Trophoblast cell (in vitro differentiated cells and primary cell): Measurements from ENCODE around the gene DENND1A.

Experiments used
- DNase-seq, 2 donors: peaks; one replicate each; pipeline ENCODE4 v3.0.0-alpha.2; 2016
- H2AFZ ChIP-seq: 2 replicates; pipeline ENCODE4 v1.6.1; 2013; ENCODE audit warnings: low read length, moderate library complexity, mild to moderate bottlenecking; ENCODE audit not compliant: insufficient read depth, poor library complexity
- H2AK5ac ChIP-seq: 2 replicates; pipeline ENCODE4 v1.6.1; 2013; ENCODE audit warnings: mild to moderate bottlenecking, low read length
- H2BK120ac ChIP-seq: 2 replicates; pipeline ENCODE4 v1.6.1; 2013; ENCODE audit warnings: low read length, mild to moderate bottlenecking, moderate library complexity; ENCODE audit not compliant: insufficient read depth, poor library complexity
- H2BK12ac ChIP-seq: 2 replicates; pipeline ENCODE4 v1.6.1; 2013; ENCODE audit warnings: mild to moderate bottlenecking, low read length, moderate library complexity
- H2BK5ac ChIP-seq: 2 replicates; pipeline ENCODE4 v1.6.1; 2013; ENCODE audit warnings: low read length, low read depth, moderate library complexity, mild to moderate bottlenecking; ENCODE audit not compliant: poor library complexity
- H3K14ac ChIP-seq: 2 replicates; pipeline ENCODE4 v1.6.1; 2013; ENCODE audit warnings: mild to moderate bottlenecking, low read length
- H3K18ac ChIP-seq: 2 replicates; pipeline ENCODE4 v1.6.1; 2013; ENCODE audit warnings: mild to moderate bottlenecking, low read length
- H3K23ac ChIP-seq: 2 replicates; pipeline ENCODE4 v1.6.1; 2013; ENCODE audit warnings: low read length
- H3K27ac ChIP-seq: 2 replicates; pipeline ENCODE4 v1.5.1; 2013; ENCODE audit warnings: low read depth, mild to moderate bottlenecking, inconsistent platforms, low read length, moderate library complexity
- H3K27me3 ChIP-seq: 2 replicates; pipeline ENCODE4 v1.6.1; 2013; ENCODE audit warnings: inconsistent platforms, mild to moderate bottlenecking, low read length, moderate library complexity; ENCODE audit not compliant: insufficient read depth
- H3K36me3 ChIP-seq, 2 experiments: 1 replicate in 1 of 2; 2 replicates in 1 of 2; pipeline ENCODE4 v1.6.1; 2013; ENCODE audit warnings: low read length in 2 of 2, mild to moderate bottlenecking in 2 of 2, moderate library complexity in 1 of 2; ENCODE audit not compliant: insufficient read depth in 2 of 2, control insufficient read depth in 1 of 2
- H3K4ac ChIP-seq: 2 replicates; pipeline ENCODE4 v1.6.1; 2013; ENCODE audit warnings: low read depth, mild to moderate bottlenecking, low read length, moderate library complexity
- H3K4me1 ChIP-seq, 2 experiments: 1 replicate in 1 of 2; 2 replicates in 1 of 2; pipeline ENCODE4 v1.6.1; 2013; ENCODE audit warnings: low read length in 2 of 2, mild to moderate bottlenecking in 2 of 2, moderate library complexity in 1 of 2; ENCODE audit not compliant: insufficient read depth in 2 of 2, control insufficient read depth in 1 of 2
- H3K4me2 ChIP-seq: 2 replicates; pipeline ENCODE4 v1.6.1; 2013; ENCODE audit warnings: inconsistent platforms, mild to moderate bottlenecking, low read length, moderate library complexity
- H3K4me3 ChIP-seq: 2 replicates; pipeline ENCODE4 v1.5.1; 2013; ENCODE audit warnings: mild to moderate bottlenecking, low read depth, low read length, inconsistent platforms
- H3K79me1 ChIP-seq: one replicate; pipeline ENCODE4 v1.6.1; 2013; ENCODE audit warnings: low read length
- H3K79me2 ChIP-seq: 2 replicates; pipeline ENCODE4 v1.6.1; 2013; ENCODE audit warnings: low read length, mild to moderate bottlenecking; ENCODE audit not compliant: control insufficient read depth, insufficient read depth, poor library complexity
- H3K9ac ChIP-seq: 2 replicates; pipeline ENCODE4 v1.6.1; 2013; ENCODE audit warnings: mild to moderate bottlenecking, low read length
- H3K9me3 ChIP-seq: 2 replicates; pipeline ENCODE4 v1.6.1; 2013; ENCODE audit warnings: low read depth, mild to moderate bottlenecking, control low read depth, inconsistent platforms, low read length; ENCODE audit not compliant: insufficient read depth
- H4K12ac ChIP-seq: 2 replicates; pipeline ENCODE4 v1.6.1; 2013; ENCODE audit warnings: low read depth, mild to moderate bottlenecking, low read length, moderate library complexity
- H4K8ac ChIP-seq: 2 replicates; pipeline ENCODE4 v1.6.1; 2013; ENCODE audit warnings: low read depth, mild to moderate bottlenecking, low read length, moderate library complexity
- H4K91ac ChIP-seq: one replicate; pipeline ENCODE4 v1.6.1; 2013; ENCODE audit warnings: low read depth, mild to moderate bottlenecking, low read length, moderate library complexity
- WGBS: extraction: QIAGEN DNeasy Blood & Tissue Kit; methylation state at CpG from one replicate; pipeline ENCODE4 v1.1.7; 2013; ENCODE audit warnings: missing lambda C conversion rate; ENCODE audit not compliant: insufficient read length, insufficient coverage; ENCODE audit errors: extremely low coverage; 5-methylcytosine and 5-hydroxymethylcytosine counted together

Gene DENND1A

DNA sequence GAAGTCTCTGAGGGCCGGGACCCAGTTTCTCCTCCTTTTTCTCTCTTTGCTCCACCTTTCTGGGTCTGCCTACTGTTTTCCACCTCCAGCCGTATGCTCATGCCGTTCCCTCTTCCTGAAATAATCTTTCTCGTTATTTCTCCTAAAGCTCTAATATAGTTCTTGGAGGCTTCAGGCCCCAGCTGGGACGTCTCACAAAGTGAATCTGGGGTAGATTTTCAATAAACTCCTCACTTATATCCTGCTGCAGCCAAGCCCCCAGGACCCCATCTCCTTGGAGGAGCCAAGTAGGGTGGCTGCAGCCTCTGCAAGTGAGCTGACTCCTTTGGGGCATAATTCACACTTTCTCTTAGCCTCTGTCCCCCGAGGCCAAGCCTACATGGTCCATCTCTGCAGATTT lies 588.1 kb downstream of the DENND1A start:
- Histone ChIP-seq H3K18ac (no peak overlapping the region), H3K23ac (no peak overlapping the region), H3K79me2 (no peaks in the 10 kb centered on the region), H3K4me3 (no peak overlapping the region), H2BK12ac (no peak overlapping the region), H3K4me2 (no peak overlapping the region), H2AK5ac (no peak overlapping the region), H3K79me1 (no peaks in the 10 kb centered on the region), H3K36me3 (no peaks in the 10 kb centered on the region), H3K27ac (no peak overlapping the region), H2BK5ac (no peak overlapping the region), H4K12ac (no peak overlapping the region), H2AFZ (no peak overlapping the region), H3K14ac (no peak overlapping the region), H4K91ac (no peak overlapping the region), H4K8ac (no peak overlapping the region), H2BK120ac (no peak overlapping the region), H3K9ac (no peak overlapping the region), H3K27me3 (no peaks in the 10 kb centered on the region), H3K4me1 (peaks cover 9 to 10% of the 10 kb centered on the region in 2 experiments), H3K9me3 (peaks cover 3% of the 10 kb centered on the region), H3K4ac (no peak overlapping the region)
- WGBS, result no CpG with 5 or more reads among the region's 6 CpGs
- DNase-seq, result no peak

DNA sequence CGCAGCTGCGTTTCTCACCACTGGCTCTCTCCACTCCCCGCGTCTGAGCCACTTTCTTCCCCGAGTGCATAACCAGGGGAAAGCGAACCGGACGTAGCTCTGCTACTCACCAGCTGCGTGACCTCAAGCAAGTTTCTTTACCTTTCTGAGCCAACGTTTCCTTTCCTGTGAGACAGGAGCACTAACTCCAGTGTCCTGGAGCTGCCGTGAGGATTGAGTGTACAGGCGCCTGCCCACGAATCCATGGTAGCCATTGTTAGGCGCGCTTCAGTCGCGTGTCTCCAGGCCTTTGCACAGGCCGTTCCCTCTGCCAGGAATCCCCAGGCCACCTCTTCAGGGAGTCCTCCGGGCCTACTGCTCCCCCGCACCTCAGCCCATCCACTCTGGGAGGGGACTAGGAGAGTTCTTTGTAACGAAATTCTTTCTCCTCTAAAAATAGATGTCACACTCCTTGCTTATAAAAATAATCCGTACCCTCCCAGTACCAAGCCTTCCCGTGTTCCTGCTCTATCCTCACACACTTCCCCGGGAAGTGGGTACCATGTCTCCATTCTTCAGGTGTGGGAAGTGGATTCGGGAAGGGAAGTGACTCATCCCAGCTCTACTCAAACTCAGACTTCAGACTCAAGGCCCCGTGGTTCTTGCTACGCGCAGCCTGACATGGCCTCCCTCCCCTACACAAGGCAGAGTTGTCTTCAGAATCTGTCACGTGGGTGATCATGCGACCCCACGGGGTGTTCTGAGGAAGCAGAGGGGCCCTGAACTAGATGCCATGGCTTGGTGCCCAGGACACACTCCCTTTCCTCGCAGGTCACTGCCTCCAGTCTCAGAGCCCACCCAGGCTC lies 590.0 kb downstream of the DENND1A start:
- no peak overlapping the region for H3K18ac ChIP-seq
- no peak overlapping the region for H2AK5ac ChIP-seq
- no peak overlapping the region for H3K14ac ChIP-seq
- H3K9ac ChIP-seq, result no peak overlapping the region
- no peak overlapping the region for H3K23ac ChIP-seq
- no peak overlapping the region for H2AFZ ChIP-seq
- peak in 1 of 2 donors; percentile 15 for DNase-seq
- no peak overlapping the region for H4K8ac ChIP-seq
- no peaks in the 10 kb centered on the region for H3K79me1 ChIP-seq
- H4K91ac ChIP-seq, result no peak overlapping the region
- H3K27me3 ChIP-seq, result no peaks in the 10 kb centered on the region
- H4K12ac ChIP-seq, result no peak overlapping the region
- peaks cover 3% of the 10 kb centered on the region for H3K9me3 ChIP-seq
- no peaks in the 10 kb centered on the region for H3K79me2 ChIP-seq
- H3K4me3 ChIP-seq, result no peak overlapping the region
- no peaks in the 10 kb centered on the region for H3K36me3 ChIP-seq
- H3K4ac ChIP-seq, result no peak overlapping the region
- peaks cover 11 to 13% of the 10 kb centered on the region in 2 experiments for H3K4me1 ChIP-seq
- H3K4me2 ChIP-seq, result no peak overlapping the region
- H2BK12ac ChIP-seq, result no peak overlapping the region
- WGBS, result no CpG with 5 or more reads among the region's 32 CpGs
- no peak overlapping the region for H2BK5ac ChIP-seq
- H2BK120ac ChIP-seq, result no peak overlapping the region
- no peak overlapping the region for H3K27ac ChIP-seq

DNA sequence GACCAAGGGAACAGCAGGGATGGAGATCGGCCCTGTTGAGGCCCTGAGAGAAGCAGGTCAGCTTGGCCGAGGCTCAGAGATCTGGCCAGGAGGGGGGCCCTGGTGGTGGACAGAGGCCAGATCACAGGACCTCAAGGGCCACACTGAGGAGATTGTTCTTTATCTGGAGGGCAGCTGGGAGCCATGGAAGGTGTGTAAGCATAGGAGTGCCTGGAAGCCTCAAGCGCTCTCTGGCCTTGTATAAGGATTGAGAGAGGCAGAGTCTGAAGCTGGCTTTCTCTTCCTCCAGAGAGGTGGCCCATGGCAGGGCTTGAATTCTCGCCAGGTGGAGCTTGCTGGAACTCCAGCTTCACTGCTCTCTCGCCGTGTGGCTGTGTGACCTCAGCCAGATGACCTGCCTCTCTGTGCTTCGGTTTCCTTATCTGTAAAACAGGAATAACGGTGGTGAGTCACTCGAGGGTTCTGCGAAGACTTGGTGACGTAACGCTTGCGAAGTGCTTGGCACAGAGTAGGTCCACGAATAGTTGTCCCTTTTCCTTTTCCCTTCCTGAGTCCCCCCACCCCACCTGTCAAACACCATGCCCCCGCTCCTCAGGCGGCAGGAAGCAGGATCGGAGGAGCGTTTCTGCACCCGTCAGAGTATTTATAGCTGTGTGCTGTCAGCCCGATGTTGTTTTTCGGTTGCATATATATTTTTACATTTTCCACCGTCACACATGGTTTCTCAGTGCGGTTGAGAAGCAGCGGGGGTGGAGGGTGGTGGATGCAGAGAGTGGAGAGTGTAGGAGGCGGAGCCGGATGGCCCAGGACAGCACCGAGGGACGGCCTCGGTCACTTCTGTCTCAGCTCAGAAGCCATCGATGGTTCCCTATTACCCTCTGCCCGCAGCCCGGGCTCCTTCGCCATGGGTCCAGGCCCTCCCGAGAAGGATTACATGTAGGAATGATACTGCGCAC lies 590.9 kb downstream of the DENND1A start:
- DNase-seq, result peak; percentile 69 to 75
- H3K4me2 ChIP-seq, result no peak overlapping the region
- no peak overlapping the region for H3K18ac ChIP-seq
- H3K27me3 ChIP-seq, result no peaks in the 10 kb centered on the region
- H3K9ac ChIP-seq, result no peak overlapping the region
- no peak overlapping the region for H2BK5ac ChIP-seq
- H4K12ac ChIP-seq, result no peak overlapping the region
- H4K8ac ChIP-seq, result no peak overlapping the region
- no peak overlapping the region for H2AFZ ChIP-seq
- H2BK12ac ChIP-seq, result no peak overlapping the region
- H3K4ac ChIP-seq, result no peak overlapping the region
- H3K4me1 ChIP-seq, result peaks cover 11 to 13% of the 10 kb centered on the region in 2 experiments
- WGBS, result no CpG with 5 or more reads among the region's 35 CpGs
- no peaks in the 10 kb centered on the region for H3K36me3 ChIP-seq
- no peaks in the 10 kb centered on the region for H3K79me2 ChIP-seq
- no peak overlapping the region for H3K14ac ChIP-seq
- H2BK120ac ChIP-seq, result no peak overlapping the region
- no peaks in the 10 kb centered on the region for H3K79me1 ChIP-seq
- peaks cover 3% of the 10 kb centered on the region for H3K9me3 ChIP-seq
- H4K91ac ChIP-seq, result no peak overlapping the region
- no peak overlapping the region for H3K23ac ChIP-seq
- H3K4me3 ChIP-seq, result no peak overlapping the region
- no peak overlapping the region for H2AK5ac ChIP-seq
- H3K27ac ChIP-seq, result no peak overlapping the region

DNA sequence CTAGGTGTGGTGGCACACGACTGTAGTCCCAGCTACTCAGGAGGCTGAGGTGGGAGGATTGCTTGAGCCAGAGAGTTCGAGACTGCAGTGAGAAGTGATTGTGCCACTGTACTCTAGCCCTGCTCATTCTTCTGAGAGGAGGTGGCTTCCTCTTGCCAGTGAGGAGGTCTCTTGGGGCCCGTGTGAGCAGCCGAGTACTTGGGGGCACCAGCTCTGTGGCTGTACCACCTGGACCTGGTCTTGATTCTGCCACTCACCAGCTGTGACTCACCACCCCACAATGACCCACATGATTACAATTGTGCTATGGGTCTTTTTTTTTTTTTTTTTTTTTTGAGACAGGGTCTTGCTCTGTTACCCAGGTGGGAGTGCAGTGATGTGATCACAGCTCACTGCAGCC lies 592.0 kb downstream of the DENND1A start:
- no CpG with 5 or more reads among the region's 4 CpGs for WGBS
- Histone ChIP-seq H3K27ac (no peak overlapping the region), H3K79me2 (no peaks in the 10 kb centered on the region), H3K4me2 (no peak overlapping the region), H3K9ac (no peak overlapping the region), H3K14ac (no peak overlapping the region), H3K4ac (no peak overlapping the region), H2AK5ac (no peak overlapping the region), H2AFZ (no peak overlapping the region), H3K36me3 (no peaks in the 10 kb centered on the region), H4K8ac (no peak overlapping the region), H2BK12ac (no peak overlapping the region), H4K91ac (no peak overlapping the region), H3K18ac (no peak overlapping the region), H2BK120ac (no peak overlapping the region), H3K4me3 (no peak overlapping the region), H3K4me1 (peaks cover 8% of the 10 kb centered on the region in 2 experiments), H3K9me3 (peaks cover 3% of the 10 kb centered on the region), H3K79me1 (no peaks in the 10 kb centered on the region), H2BK5ac (no peak overlapping the region), H4K12ac (no peak overlapping the region), H3K27me3 (no peaks in the 10 kb centered on the region), H3K23ac (no peak overlapping the region)
- DNase-seq, result no peak
